Right lobe of liver (tissue), 4 donors: ENCODE results near the gene CNTLN.

Experiments
- CTCF ChIP-seq, 4 donors: fragments of 200-600 bp in 3 of 4; fragments of 450-650 bp in 1 of 4; IDR thresholded peaks; one replicate each; pipeline versions ENCODE4 v1.5.1 to v1.8.0; 2016 to 2022; ENCODE audit warnings: antibody characterized with exemption in 4 of 4, mild to moderate bottlenecking in 2 of 4
- POLR2A ChIP-seq: fragments of 450-650 bp; IDR thresholded peaks from one replicate; pipeline ENCODE4 v1.6.1; 2017; ENCODE audit warnings: antibody characterized with exemption, mild to moderate bottlenecking
- donor health status: DM: no; HTN: no; CAD: no.
- donor health status: DM: no; HTN: no; CAD: no.
- donor health status: DM: no; HTN: yes; CAD: no.

- TF ChIP-seq CTCF (IDR thresholded peaks at IDR 0.05) (no peak), POLR2A (no peak)
These were observed 185.0 kb downstream of the CNTLN start for GRCh38 chr9:17319864-17320263.
